ENCODE results near the gene SRSF8.
"Not testable (repeated sequence)": the region's sequence is repeated elsewhere in the genome, so short reads cannot be mapped to it uniquely, and the experiment has no call there.

SRSF8 gene, protein sequence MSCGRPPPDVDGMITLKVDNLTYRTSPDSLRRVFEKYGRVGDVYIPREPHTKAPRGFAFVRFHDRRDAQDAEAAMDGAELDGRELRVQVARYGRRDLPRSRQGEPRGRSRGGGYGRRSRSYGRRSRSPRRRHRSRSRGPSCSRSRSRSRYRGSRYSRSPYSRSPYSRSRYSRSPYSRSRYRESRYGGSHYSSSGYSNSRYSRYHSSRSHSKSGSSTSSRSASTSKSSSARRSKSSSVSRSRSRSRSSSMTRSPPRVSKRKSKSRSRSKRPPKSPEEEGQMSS

DNA sequence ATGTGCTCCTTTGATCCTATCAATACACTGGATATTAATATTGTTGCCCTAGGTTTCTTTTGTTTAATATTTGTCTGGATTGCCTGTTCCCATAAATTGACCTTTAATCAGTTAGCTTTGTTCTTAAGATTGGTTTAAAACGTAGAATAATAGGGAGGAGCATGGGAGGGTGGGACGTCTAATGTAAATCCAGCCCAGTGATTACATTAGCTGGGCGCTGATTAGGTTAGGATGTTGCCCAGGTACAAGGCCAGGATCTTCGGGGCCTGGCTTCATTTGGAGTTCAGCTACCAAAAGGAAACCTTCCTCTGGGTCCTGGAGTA is at the start of gene SRSF8:
TSS of gene SRSF8 (plus strand) at position 204 of the 323 bp plus-strand sequence. CDS start 308 bp downstream, outside the sequence.
- DNase-seq: no peak

DNA sequence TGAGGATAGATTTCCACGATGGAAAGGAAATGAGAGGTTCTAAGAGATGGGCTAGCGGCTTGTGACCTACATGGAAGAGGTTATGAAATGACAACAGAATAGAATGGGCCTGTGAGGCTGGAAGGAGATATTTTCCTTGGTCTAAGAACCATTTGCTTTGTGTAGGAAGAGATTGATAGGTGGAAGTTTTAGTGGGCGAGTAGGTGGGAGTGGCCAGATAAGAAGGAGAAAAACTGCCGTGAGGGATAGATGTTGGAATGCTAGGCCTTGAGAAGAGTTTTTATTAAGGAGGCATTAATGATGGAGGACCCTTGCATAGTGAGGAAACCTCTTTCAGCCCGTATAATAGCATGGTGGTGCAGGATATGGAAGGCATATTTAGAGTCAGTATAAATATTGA is 45.3 kb upstream of the SRSF8 start:
- DNase-seq: not testable (repeated sequence)

DNA sequence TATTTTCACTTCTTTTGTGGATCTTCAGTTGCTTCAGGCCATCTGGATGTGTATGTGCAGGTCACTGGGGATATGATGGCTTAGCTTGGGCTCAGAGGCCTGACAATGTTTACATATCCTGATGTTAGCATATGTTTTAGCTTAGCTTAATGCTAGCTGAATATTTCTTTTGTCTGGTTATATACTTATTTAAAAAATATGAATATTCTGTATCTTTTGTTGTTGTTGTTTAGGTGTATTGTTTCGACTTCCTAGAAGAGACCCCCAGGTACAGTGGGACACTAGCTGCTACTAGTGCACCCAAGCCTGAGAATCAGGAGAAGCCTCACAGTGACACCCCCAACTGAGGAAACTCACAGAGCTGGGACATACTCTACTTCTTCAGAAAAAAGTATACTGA is 41.8 kb upstream of the SRSF8 start, which contains the start of gene KDM4E:
TSS of gene KDM4E (plus strand) at position 301 of the 400 bp plus-strand sequence. CDS start 300 bp downstream, outside the sequence.
- DNase-seq: no peak

DNA sequence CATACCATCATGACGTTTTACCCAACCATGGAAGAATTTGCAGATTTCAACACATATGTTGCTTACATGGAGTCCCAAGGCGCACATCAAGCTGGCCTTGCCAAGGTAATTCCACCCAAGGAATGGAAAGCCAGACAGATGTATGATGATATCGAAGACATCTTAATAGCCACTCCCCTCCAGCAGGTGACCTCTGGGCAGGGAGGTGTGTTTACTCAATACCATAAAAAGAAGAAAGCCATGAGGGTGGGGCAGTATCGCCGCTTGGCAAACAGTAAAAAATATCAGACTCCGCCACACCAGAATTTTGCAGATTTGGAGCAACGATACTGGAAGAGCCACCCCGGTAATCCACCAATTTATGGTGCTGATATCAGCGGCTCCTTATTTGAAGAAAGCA is 41.1 kb upstream of the SRSF8 start:
- not testable (repeated sequence) for DNase-seq

DNA sequence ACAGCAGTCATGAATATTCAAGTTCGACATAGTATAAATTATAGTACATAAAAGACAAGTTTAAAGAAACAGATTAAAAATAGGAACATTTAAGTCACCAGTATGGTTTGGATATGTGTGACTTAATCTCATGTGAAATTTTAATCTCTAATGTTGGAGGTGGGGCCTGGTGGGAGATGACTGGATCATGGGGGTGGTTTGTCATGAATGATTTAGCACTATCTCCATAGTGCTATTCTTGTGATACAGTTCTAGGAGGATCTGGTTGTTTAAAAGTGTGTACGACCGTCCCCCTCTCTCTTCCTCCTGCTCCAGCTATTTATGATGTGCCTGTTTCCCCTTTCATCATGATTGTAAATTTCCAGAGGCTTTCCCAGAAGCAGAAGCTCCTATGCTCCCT is 38.4 kb upstream of the SRSF8 start:
- DNase-seq: no peak

DNA sequence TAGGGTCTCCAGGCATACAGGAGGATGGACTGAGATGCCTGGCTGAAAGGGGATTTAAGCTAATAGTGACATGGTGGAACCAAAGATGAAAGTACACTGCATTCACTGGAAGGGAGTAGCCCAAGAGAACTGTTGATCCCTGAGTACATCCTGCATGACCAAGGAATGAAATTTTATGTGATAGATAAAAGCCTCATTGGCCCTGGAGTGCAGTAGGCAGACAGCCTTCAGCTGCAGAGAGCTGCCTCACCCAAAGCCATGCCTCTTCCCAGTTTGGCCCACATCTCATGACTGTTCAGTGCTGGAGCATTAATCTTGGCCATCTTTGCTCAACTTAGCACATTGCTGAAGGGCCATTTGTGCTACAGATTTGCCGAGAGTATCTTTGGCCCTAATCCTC is 33.7 kb upstream of the SRSF8 start:
- DNase-seq: no peak

DNA sequence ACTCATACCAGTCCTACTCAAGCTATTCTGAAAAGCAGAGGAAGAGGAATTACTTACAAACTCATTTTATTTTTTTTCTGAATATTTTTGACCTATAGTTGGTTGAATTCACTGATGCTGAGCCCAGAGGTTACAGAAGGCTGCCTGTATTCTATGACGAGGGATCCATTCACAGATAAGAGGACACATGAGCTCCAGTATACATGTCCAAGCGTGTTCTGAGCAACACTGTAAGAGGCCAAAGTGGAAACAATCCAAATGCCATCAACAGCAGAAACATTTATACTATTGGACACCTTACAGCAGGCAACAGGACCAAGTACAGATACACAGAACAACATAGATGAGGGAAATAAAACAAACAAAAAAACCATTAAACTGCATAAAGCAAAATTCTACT is 31.4 kb upstream of the SRSF8 start:
- DNase-seq: no peak

DNA sequence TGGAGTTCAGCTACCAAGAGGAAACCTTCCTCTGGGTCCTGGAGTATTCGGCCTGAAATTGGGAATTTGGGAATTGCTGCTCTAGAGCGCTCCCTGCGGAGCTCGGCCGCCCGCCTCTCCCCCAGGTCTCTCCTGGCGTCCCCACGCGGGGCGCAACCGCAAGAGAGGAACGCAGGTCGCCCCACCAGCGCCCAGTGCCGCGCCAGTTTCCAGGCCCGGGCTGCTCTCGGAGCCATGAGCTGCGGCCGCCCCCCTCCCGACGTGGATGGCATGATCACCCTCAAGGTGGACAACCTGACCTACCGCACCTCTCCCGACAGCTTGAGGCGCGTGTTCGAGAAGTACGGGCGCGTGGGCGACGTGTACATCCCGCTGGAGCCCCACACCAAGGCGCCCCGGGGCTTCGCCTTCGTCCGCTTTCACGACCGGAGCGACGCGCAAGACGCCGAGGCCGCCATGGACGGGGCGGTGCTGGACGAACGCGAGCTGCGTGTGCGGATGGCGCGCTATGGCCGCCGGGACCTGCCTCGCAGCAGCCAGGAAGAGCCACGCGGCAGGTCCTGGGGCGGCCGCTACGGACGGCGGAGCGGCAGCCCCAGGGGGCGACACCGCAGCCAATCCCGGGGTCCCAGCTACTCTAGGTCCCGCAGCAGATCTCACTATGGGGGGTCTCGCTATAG is 29.2 kb upstream of the SRSF8 start:
- DNase-seq: not testable (repeated sequence)

DNA sequence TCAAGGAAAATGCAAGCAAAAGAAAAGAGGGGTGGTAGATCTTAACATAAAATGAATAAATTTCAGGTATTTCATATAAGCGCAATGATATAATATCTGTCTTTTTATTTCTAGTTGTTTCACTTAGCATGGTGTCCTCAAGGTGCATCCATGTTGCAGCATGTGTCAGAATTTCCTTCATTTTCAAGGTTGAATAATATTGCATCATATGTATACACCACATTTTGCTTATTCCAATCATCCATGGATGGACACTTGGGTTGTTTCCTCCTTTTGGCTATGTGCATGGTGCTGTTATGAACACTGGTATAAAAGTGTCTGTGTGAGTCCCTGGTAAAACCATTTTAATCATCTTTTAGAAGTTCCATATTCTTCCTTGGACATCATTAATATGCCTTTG is 24.5 kb upstream of the SRSF8 start:
- no peak for DNase-seq

DNA sequence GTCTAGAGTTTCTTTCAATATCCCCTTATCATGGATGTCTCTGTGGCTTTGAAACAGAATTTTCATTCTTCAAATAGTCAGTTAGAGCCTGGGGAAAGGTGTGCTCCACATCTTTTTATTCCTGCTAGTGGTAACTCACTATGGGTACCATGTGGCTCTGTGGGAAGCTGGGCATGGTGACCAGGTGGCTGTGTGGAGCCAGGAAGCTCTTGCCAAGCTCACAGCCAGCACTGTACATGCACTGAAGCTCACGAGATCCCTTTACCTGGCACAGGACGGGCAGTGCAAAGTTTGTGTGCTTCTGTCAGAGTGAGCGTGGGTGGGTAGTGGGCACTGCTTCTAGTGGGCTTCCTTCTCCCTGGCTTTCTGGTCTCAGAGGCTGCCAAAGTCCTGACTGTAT is 23.8 kb upstream of the SRSF8 start:
- no peak for DNase-seq

DNA sequence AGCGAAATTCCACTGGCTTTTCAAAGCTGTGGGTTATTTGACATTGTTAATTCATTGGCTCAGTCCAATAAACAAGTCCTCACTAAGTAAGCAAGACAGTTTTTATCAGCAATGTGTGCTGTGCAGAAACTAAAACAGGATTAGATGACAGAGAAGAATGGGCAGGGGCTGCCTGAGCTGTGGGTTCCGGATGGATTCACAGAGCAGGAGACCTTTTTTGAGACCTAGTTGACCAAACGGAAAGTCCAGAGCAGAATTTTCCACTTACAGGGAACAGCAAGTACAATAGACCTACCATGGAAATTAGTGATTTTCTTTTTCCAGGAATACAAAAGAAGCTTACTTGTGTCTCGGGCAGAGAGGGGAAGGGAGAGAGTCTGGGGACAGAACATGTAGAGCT is 22.7 kb upstream of the SRSF8 start:
- DNase-seq: no peak

DNA sequence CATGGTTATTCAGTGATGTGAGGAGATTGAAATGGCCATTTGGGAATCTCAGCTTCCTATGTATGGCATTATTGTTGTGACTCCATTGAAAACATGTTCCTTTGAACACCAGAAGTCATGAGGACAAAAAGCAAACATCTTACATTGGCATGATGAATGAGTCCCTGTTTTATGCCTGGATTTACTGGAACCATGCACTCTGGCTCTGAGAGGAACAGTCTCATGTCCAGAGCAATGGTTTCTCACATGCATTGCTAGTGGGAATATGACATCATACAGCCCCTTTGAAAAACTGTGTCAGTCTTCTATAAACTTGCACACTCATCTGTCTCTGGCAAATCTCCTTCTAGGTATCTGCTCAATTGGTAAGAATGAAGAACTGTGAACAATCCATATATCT is 20.9 kb upstream of the SRSF8 start:
- no peak for DNase-seq

DNA sequence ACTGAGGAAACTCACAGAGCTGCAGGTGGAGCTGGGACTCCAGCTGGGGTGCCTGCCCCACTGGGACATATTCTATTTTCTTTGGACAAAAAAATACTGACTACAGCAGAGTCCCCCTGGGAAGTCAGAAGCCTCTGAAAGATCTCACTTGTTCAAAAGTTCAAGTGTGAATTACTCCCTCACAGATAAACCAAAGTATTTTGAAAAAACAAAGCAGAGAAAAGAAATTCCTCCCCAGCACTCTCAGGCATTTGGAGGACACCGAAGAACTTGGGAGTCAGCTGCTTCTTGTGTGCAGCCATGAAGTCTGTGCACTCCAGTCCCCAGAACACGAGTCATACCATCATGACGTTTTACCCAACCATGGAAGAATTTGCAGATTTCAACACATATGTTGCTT is 17.6 kb upstream of the SRSF8 start, which contains the start of gene KDM4F:
TSS of gene KDM4F (plus strand) at position 301 of the 400 bp plus-strand sequence.
- not testable (repeated sequence) for DNase-seq

DNA sequence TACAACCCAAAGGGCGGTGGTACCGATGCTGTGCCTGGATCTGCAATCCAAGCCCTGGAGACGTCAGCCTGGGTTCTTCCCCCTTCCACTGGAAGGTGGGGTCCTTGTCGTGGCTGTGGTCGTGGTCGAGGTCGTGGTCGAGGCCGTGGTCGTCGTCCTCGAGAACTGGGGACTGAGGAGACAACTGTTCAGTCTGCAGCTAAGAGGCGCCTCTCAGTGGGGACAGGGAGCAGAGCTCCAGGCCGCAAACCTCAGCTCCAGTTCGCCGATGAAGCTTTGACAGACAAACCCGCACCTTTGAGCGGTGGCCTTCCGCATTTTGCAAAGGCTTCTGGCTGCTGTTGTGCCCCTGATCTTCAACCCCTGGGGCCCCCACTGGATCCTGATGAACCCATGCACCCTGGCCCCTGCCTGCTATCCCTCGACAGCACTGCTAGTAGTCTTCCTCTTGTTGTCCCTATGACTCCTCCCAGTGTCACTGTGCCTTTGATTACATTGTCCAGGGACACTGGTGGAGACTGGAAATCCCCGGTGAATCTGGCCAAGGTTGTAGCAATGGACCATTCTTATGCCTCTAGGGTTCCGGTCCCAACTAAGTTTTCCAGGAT is 16.0 kb upstream of the SRSF8 start:
- no peak for DNase-seq

DNA sequence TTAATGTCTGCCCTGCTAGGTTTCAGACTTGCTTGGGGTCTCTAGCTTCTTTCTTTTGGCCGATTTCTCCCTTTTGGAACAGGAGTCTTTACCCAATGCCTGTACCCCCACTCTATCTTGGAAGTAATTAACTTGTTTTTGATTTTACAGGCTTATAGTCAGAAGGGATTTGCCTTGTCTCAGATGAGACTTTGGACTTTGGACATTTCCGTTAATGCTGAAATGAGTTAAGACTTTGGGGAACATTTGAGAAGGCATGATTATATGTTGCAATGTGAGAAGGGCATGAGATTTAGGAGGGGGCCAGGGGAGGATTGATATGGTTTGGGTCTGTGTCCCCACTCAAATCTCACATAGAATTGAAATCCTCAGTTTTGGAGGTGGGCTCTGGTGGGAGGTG is 12.4 kb upstream of the SRSF8 start:
- no peak for DNase-seq

DNA sequence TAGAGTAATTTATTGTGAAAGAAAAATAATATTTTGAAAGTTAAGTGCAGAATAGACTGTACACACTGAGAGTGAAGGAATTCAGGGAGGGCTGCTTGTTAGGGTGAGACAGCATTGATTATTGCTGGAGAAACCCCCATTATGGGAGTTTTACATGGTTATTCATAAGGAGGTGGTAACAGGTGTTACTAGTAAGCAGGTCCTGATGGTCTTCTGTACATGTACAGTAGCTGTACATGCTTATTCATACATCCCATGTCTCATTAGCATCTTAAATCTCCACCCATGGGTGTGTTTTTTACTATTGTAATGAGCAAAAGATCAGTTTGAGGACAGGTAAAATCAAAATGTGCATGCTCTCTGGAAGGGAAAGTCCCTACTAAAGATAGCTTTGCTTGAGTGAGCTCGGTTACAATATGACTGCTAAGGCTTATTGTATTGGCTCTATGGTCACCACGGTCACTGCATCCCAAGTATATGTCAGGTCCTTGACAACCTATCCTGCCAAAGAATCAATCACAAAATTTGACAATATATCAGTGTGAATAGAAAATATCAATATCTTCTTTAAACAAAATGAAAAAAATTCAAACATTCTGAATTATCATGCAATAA is 11.3 kb upstream of the SRSF8 start:
- DNase-seq: no peak

DNA sequence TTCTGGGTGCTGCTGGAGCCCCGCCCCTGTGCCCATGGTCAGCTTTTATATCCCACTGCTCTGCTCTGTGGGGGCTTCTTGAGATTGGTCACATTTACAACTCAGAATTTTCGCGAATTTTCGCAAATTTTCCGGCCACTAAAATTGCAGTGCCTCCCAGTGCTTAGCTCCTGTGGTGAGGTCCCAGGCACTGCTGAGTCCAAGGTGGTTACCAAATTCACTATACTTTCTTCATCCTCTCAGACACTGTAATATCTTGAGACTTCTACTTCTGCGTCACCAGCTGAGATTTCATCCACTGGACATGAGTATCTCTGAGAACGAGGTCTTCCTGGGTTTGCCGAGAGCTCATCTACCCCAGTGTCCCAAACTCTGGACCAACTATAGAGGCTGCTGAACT is 8.8 kb upstream of the SRSF8 start:
- DNase-seq: no peak

DNA sequence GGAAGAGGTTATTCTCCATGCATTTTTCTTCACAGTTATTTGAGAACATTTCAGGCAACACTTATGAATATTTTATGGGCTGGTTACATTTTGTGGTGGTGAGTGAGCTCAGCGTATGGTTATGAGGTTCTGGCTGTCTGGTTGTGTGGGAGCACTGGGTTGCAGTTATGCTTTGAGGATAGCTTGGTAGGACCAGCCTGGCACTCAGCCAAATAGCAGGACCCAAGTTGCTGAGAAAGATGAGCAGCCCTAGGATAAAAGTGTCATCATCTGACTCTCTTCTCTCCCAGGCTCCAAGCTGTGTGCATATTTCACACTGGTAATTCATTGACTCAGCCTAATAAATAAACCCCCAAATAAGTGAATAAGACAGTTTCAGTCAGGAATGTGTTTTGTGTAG is 8.1 kb upstream of the SRSF8 start:
- no peak for DNase-seq

DNA sequence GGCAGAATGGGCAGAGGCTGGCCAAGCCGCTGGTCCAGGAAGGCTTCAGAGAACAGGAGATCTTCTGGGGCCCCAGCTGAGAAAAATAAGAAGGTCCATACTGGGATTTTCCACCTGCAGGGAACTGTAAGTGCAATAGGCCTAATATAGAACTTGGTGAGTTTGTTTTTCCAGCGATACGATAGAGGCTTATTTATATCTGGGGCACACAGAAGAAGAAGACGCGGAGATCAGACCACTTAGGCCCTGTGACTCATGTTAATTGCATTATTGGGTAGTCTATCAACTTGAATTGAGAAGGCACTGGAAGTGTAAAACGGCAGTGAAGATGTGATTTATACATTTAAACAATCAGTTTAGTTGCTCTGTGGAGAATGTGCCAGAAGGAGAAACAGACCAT is 7.7 kb upstream of the SRSF8 start:
- no peak for DNase-seq

DNA sequence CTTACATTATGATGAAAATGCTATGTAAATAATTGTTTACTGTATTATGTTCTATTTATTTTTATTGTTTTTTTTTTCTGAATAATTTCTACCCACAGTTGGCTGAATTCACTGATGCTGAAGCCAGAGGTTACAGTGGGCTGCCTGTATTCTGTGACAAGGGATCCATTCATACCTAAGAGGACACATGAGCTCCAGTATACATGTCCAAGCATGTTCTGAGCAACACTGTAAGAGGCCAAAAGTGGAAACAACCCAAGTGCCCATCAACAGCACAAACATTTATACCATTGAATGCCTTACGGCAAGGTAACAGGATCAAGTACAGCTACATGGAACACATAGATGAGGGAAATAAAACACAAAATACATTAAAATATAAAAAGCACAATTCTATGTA is 1.4 kb upstream of the SRSF8 start:
- no peak for DNase-seq

DNA sequence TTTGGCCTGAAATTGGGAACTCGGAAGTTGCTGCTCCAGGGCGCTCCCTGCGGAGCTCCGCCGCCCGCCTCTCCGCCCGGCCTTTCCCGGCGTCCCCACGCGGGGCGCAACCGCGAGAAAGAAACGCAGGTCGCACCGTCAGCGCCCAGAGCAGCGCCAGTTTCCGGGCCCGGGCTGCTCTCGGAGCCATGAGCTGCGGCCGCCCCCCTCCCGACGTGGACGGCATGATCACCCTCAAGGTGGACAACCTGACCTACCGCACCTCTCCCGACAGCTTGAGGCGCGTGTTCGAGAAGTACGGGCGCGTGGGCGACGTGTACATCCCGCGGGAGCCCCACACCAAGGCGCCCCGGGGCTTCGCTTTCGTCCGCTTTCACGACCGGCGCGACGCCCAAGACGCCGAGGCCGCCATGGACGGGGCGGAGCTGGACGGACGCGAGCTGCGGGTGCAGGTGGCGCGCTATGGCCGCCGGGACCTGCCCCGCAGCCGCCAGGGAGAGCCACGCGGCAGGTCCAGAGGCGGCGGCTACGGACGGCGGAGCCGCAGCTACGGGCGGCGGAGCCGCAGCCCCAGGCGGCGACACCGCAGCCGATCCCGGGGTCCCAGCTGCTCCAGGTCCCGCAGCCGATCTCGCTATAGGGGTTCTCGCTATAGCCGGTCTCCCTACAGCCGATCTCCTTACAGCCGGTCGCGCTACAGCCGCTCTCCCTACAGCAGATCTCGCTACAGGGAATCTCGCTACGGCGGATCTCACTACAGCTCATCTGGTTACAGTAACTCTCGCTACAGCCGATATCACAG is 521 bp downstream of the SRSF8 start:
- peak; percentile 71 for DNase-seq

DNA sequence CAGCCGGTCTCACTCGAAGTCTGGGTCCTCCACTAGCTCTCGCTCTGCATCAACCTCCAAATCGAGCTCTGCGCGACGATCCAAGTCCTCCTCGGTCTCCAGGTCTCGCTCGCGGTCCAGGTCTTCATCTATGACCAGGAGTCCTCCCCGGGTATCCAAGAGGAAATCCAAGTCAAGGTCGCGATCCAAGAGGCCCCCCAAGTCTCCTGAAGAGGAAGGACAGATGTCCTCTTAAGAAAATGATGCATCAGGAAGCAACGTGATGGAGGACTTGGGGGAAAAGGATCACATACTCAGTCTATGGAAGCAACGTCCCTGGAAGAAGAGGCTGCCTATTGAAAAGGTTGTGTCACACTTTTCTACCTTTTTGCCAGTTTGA is 1.1 kb downstream of the SRSF8 start:
- DNase-seq: peak; percentile 27

DNA sequence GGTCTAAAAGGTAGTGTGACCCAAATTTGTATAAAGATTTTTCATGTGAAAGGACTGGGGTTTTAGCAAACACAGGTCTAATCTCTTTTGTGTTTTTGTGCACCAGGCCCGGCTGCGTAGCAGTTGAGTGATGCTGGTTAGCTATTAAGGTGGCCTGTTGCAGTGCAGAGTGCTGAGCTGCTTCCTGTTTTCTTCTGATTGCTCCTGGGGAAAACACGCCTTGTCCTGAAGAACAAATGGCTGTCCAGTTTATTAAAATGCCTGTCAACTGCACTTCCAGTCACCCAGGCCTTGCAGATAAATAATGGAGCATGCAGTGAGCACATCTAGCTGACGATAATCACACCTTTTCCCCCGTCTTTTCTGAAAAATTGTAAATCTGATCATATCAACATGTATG is 1.8 kb downstream of the SRSF8 start:
- DNase-seq: peak; percentile 65
